KG1 (cell line): ENCODE results near the gene ZNF273.

Experiments used
- DNase-seq: peaks from one replicate; lab custom pipeline; 2025; lab: John Stamatoyannopoulos, UW

Gene ZNF273

GRCh38 chr7:64876792-64877713, 26.0 kb upstream of the ZNF273 start:
- peak; percentile 5 for DNase-seq

GRCh38 chr7:64877714-64878610, 25.1 kb upstream of the ZNF273 start:
- DNase-seq, result no peak

- DNase-seq, result no peak
Observed at GRCh38 chr7:64878684-64879083, 24.4 kb upstream of the ZNF273 start.

GRCh38 chr7:64879086-64879730, 23.9 kb upstream of the ZNF273 start:
- DNase-seq, result no peak

- no peak for DNase-seq
Observed at GRCh38 chr7:64879800-64880199, 23.3 kb upstream of the ZNF273 start.

- no peak for DNase-seq
Observed at GRCh38 chr7:64880322-64881297, 22.5 kb upstream of the ZNF273 start.

- DNase-seq, result no peak
Observed at GRCh38 chr7:64881461-64882287, 21.4 kb upstream of the ZNF273 start.

- DNase-seq, result no peak
Observed at GRCh38 chr7:64882341-64883112, 20.5 kb upstream of the ZNF273 start.

- no peak for DNase-seq
Observed at GRCh38 chr7:64883113-64883905, 19.8 kb upstream of the ZNF273 start.

- DNase-seq, result no peak
Observed at GRCh38 chr7:64884085-64884912, 18.8 kb upstream of the ZNF273 start.

GRCh38 chr7:64884913-64885370, 18.1 kb upstream of the ZNF273 start:
- no peak for DNase-seq

- no peak for DNase-seq
Observed at GRCh38 chr7:64885520-64886240, 17.4 kb upstream of the ZNF273 start.

GRCh38 chr7:64886956-64887545, 16.0 kb upstream of the ZNF273 start:
- no peak for DNase-seq

GRCh38 chr7:64887756-64888508, 15.1 kb upstream of the ZNF273 start:
- DNase-seq, result peak; percentile 76

GRCh38 chr7:64888561-64888900, 14.5 kb upstream of the ZNF273 start:
- DNase-seq, result peak; percentile 33
